H1 (cell line): ENCODE measurements around the gene CIITA. TPM values are rescaled to one million over a fixed set of nuclear protein-coding genes. Genes with fewer than 3 reads are reported as not detected.

Experiments used
- CTCF ChIA-PET: fragments of 300-600 bp; sonication (Branson Sonifier 250); formaldehyde crosslinking; loops from one replicate; lab custom pipeline; 2021; ENCODE audit not compliant: partially characterized antibody; lab: Charles Lee
- POLR2A ChIA-PET: fragments of 300-600 bp; sonication (Branson Sonifier 250); formaldehyde crosslinking; loops from one replicate; lab custom pipeline; 2021; ENCODE audit warnings: inconsistent platforms; ENCODE audit not compliant: partially characterized antibody; lab: Charles Lee
- DNase-seq, 2 experiments: peaks; one replicate each; pipeline versions ENCODE4 v3.0.0 to v3.0.0-alpha.2; 2010 to 2022; ENCODE audit warnings: low spot score in 2 of 2, low read depth in 1 of 2, mixed read lengths in 1 of 2
- FAIRE-seq: peaks from 2 replicates; lab custom pipeline; 2011; peaks lifted over from hg19 to GRCh38; lab: Jason Lieb, UNC
- H2AFZ ChIP-seq: 2 replicates; pipeline ENCODE4 v1.8.1; 2012; ENCODE audit warnings: low read length, inconsistent platforms
- H2AK5ac ChIP-seq: 2 replicates; pipeline ENCODE4 v1.6.1; 2013; ENCODE audit warnings: low read depth, low read length
- H2BK120ac ChIP-seq: replicated peaks from 2 replicates; pipeline ENCODE3; 2013; ENCODE audit warnings: low read depth, low read length, inconsistent platforms
- H2BK12ac ChIP-seq: 2 replicates; pipeline ENCODE4 v1.6.1; 2013; ENCODE audit warnings: low read depth, low read length
- H2BK15ac ChIP-seq: 2 replicates; pipeline ENCODE4 v1.6.1; 2013; ENCODE audit warnings: low read length
- H2BK20ac ChIP-seq: 2 replicates; pipeline ENCODE4 v1.6.1; 2013; ENCODE audit warnings: low read length
- H2BK5ac ChIP-seq: 2 replicates; pipeline ENCODE4 v1.6.1; 2013; ENCODE audit warnings: low read depth, low read length
- H3K14ac ChIP-seq: 2 replicates; pipeline ENCODE4 v1.6.1; 2013; ENCODE audit warnings: inconsistent platforms; ENCODE audit not compliant: insufficient read length
- H3K18ac ChIP-seq: 2 replicates; pipeline ENCODE4 v1.6.1; 2013; ENCODE audit warnings: low read length; ENCODE audit errors: extremely low read depth
- H3K23ac ChIP-seq: 2 replicates; pipeline ENCODE4 v1.6.1; 2013; ENCODE audit warnings: inconsistent platforms; ENCODE audit not compliant: insufficient read length
- H3K23me2 ChIP-seq: 2 replicates; pipeline ENCODE4 v1.6.1; 2013; ENCODE audit warnings: low read depth, low read length
- H3K27ac ChIP-seq: 2 replicates; pipeline ENCODE4 v1.6.1; 2011; ENCODE audit warnings: low read depth, low read length, inconsistent platforms
- H3K27me3 ChIP-seq, 4 experiments: replicated peaks in 1 of 4; 1 replicate in 1 of 4; 2 replicates in 3 of 4; pipeline versions ENCODE4 v1.6.1 to v1.8.1; 2011 to 2013; ENCODE audit warnings: low read length in 3 of 4, mild to moderate bottlenecking in 3 of 4, inconsistent platforms in 2 of 4, mixed read lengths in 2 of 4, moderate library complexity in 1 of 4; ENCODE audit not compliant: control insufficient read depth in 3 of 4, insufficient read depth in 3 of 4; ENCODE audit errors: extremely low read depth in 1 of 4
- H3K36me3 ChIP-seq, 4 experiments: 2 replicates each; pipeline versions ENCODE4 v1.6.1 to v1.8.1; 2011 to 2013; ENCODE audit warnings: mild to moderate bottlenecking in 4 of 4, low read length in 3 of 4, moderate library complexity in 2 of 4, control low read depth in 1 of 4, inconsistent platforms in 1 of 4; ENCODE audit not compliant: insufficient read depth in 4 of 4, control insufficient read depth in 2 of 4
- H3K4ac ChIP-seq: replicated peaks from 2 replicates; pipeline ENCODE3; 2013; ENCODE audit warnings: low read length, low read depth, mixed read lengths, inconsistent platforms; ENCODE audit not compliant: insufficient read length
- H3K4me1 ChIP-seq, 4 experiments: replicated peaks in 1 of 4; 1 replicate in 1 of 4; 2 replicates in 3 of 4; pipeline versions ENCODE4 v1.6.1 to v1.8.1; 2011 to 2013; ENCODE audit warnings: low read length in 3 of 4, inconsistent platforms in 2 of 4, mixed read lengths in 1 of 4; ENCODE audit not compliant: insufficient read depth in 4 of 4, control insufficient read depth in 3 of 4
- H3K4me2 ChIP-seq, 2 experiments: 2 replicates each; pipeline versions ENCODE4 v1.6.1 to v1.8.1; 2011 to 2013; ENCODE audit warnings: low read depth in 2 of 2, low read length in 2 of 2, control low read depth in 1 of 2, inconsistent platforms in 1 of 2, mild to moderate bottlenecking in 1 of 2; ENCODE audit not compliant: insufficient read depth in 1 of 2
- H3K4me3 ChIP-seq, 4 experiments: fragments of 200-600, 300-600 bp in 1 of 4; sonication (generic), shearing (Covaris generic), sonication (Bioruptor Twin) in 1 of 4; 2 replicates each; pipeline versions ENCODE4 v1.5.1 to v1.8.1; 2011 to 2016; ENCODE audit warnings: low read length in 4 of 4, low read depth in 3 of 4, control low read depth in 2 of 4, inconsistent platforms in 2 of 4, mild to moderate bottlenecking in 2 of 4, mixed read lengths in 1 of 4, moderate library complexity in 1 of 4; ENCODE audit not compliant: insufficient read depth in 2 of 4; ENCODE audit errors: extremely low read depth in 1 of 4
- H3K56ac ChIP-seq: replicated peaks from 2 replicates; pipeline ENCODE3; 2013; ENCODE audit warnings: low read depth, mild to moderate bottlenecking, mixed read lengths, low read length, inconsistent platforms; ENCODE audit not compliant: insufficient read length
- H3K79me1 ChIP-seq: 2 replicates; pipeline ENCODE4 v1.6.1; 2013; ENCODE audit warnings: low read depth, low read length, control low read depth
- H3K79me2 ChIP-seq, 2 experiments: 2 replicates each; pipeline versions ENCODE4 v1.6.1 to v1.8.1; 2012 to 2013; ENCODE audit warnings: low read length in 2 of 2, mild to moderate bottlenecking in 2 of 2, inconsistent platforms in 1 of 2; ENCODE audit not compliant: insufficient read depth in 2 of 2, control insufficient read depth in 1 of 2
- H3K9ac ChIP-seq, 4 experiments: replicated peaks in 1 of 4; 1 replicate in 1 of 4; 2 replicates in 3 of 4; pipeline versions ENCODE4 v1.6.1 to v1.8.1; 2011 to 2013; ENCODE audit warnings: low read depth in 3 of 4, low read length in 3 of 4, control low read depth in 2 of 4, mild to moderate bottlenecking in 2 of 4, moderate library complexity in 2 of 4, inconsistent platforms in 1 of 4; ENCODE audit errors: extremely low read depth in 1 of 4
- H3K9me3 ChIP-seq, 2 experiments: 2 replicates each; pipeline versions ENCODE4 v1.6.1 to v1.8.1; 2012 to 2013; ENCODE audit warnings: mild to moderate bottlenecking in 2 of 2, moderate library complexity in 2 of 2, control low read depth in 1 of 2, inconsistent platforms in 1 of 2, low read depth in 1 of 2, low read length in 1 of 2, mixed read lengths in 1 of 2; ENCODE audit not compliant: insufficient read depth in 2 of 2
- H4K20me1 ChIP-seq, 2 experiments: replicated peaks in 1 of 2; 2 replicates each; pipeline versions ENCODE3 to v1.8.1; 2011 to 2013; ENCODE audit warnings: inconsistent platforms in 2 of 2, low read length in 2 of 2, mild to moderate bottlenecking in 1 of 2; ENCODE audit not compliant: insufficient read depth in 2 of 2, control insufficient read depth in 1 of 2
- H4K5ac ChIP-seq: 2 replicates; pipeline ENCODE4 v1.6.1; 2013; ENCODE audit warnings: low read length, low read depth, mixed read lengths, inconsistent platforms; ENCODE audit not compliant: insufficient read length
- H4K8ac ChIP-seq: 2 replicates; pipeline ENCODE4 v1.8.0; 2013; ENCODE audit warnings: mild to moderate bottlenecking, moderate library complexity, low read length, inconsistent platforms; ENCODE audit not compliant: insufficient read depth; ENCODE audit errors: extremely low read depth
- H4K91ac ChIP-seq: replicated peaks from 2 replicates; pipeline ENCODE3; 2013; ENCODE audit warnings: low read length, mixed read lengths, inconsistent platforms; ENCODE audit not compliant: insufficient read length
- ASH2L ChIP-seq: fragments of 200-600, 300-600 bp; sonication (generic); IDR thresholded peaks from one replicate; pipeline ENCODE4 v1.7.1; 2017; ENCODE audit warnings: low read length
- CBX8 ChIP-seq: fragments of 300-800, 300-1000 bp; sonication (generic); IDR thresholded peaks from 2 replicates; pipeline ENCODE4 v1.7.1; 2016; ENCODE audit warnings: low read depth, low read length, borderline replicate concordance
- CREB1 ChIP-seq: IDR thresholded peaks from 2 replicates; pipeline ENCODE4 v1.6.1; 2012; ENCODE audit warnings: inconsistent platforms
- EP300 ChIP-seq, 2 experiments: IDR thresholded peaks; 1 replicate in 1 of 2; 2 replicates in 1 of 2; pipeline ENCODE4 v1.6.1; 2011 to 2012; ENCODE audit warnings: low read depth in 2 of 2, low read length in 2 of 2, mild to moderate bottlenecking in 2 of 2, borderline replicate concordance in 1 of 2, inconsistent platforms in 1 of 2, moderate library complexity in 1 of 2
- HDAC6 ChIP-seq: IDR thresholded peaks from one replicate; pipeline ENCODE4 v1.7.1; 2012; ENCODE audit warnings: low read depth, mild to moderate bottlenecking, inconsistent platforms, low read length, moderate library complexity
- SAP30 ChIP-seq: fragments of 300-600 bp; sonication (generic); IDR thresholded peaks from 2 replicates; pipeline ENCODE4 v1.7.1; 2012; ENCODE audit warnings: low read length, moderate library complexity, mild to moderate bottlenecking, inconsistent platforms; ENCODE audit not compliant: insufficient read depth, insufficient replicate concordance
- SIN3A ChIP-seq, 2 experiments: IDR thresholded peaks in 1 of 2; conservative IDR thresholded peaks in 1 of 2; 2 replicates each; pipeline ENCODE4 v1.6.1; 2011 to 2012; ENCODE audit warnings: low read length in 2 of 2, improper control_type of control experiment in 1 of 2, low read depth in 1 of 2, mild to moderate bottlenecking in 1 of 2
- SP1 ChIP-seq: IDR thresholded peaks from 2 replicates; pipeline ENCODE4 v1.6.1; 2011; ENCODE audit warnings: low read depth, low read length
- SRF ChIP-seq: IDR thresholded peaks from 2 replicates; pipeline ENCODE4 v1.6.1; 2011; ENCODE audit warnings: mild to moderate bottlenecking, low read depth, low read length, moderate library complexity
- TAF1 ChIP-seq: IDR thresholded peaks from 2 replicates; pipeline ENCODE4 v1.6.1; 2011; ENCODE audit warnings: mild to moderate bottlenecking, low read depth, low read length
- WGBS, 2 experiments: shearing (Covaris generic) in 1 of 2; methylation state at CpG; one replicate each; pipeline versions ENCODE4 v1.1.6 to v1.1.7; 2013 to 2015; ENCODE audit warnings: low lambda C conversion rate in 2 of 2, mixed read lengths in 2 of 2, inconsistent platforms in 1 of 2, low coverage in 1 of 2, missing lambda C conversion rate in 1 of 2; ENCODE audit not compliant: insufficient replicate concordance in 2 of 2, insufficient coverage in 1 of 2, insufficient read length in 1 of 2; ENCODE audit errors: extremely low coverage in 1 of 2, missing lambda C conversion rate in 1 of 2; 5-methylcytosine and 5-hydroxymethylcytosine counted together
- polyA plus RNA-seq, 7 experiments: library from polyadenylated mRNA; depleted of rRNA in 3 of 7; stranded (reverse) in 5 of 7; unstranded in 2 of 7; fragments of >200 nt in 5 of 7; fragments of 200-250 nt in 2 of 7; gene quantifications; 1 replicate in 5 of 7; 2 replicates in 1 of 7; 4 replicates in 1 of 7; pipeline versions ENCODE4 v1.2.1 to v1.2.3, GENCODE V29; 2011 to 2013; ENCODE audit warnings: missing spikeins in 2 of 7, mixed read lengths in 2 of 7
- total RNA-seq: library from RNA; stranded (reverse); fragmentation: NEBNext Ultra II Directional; extraction: Animal tissue kit (Norgen Biotek cat#: 25700); gene quantifications from 2 replicates; pipeline ENCODE4 v1.2.1, GENCODE V29; 2021

The CIITA gene
- total and polyA plus RNA-seq, 2 of the 8 experiments (the other 6 are each of a cell fraction or from before 2014, with no cell fraction given): 0.07 to 0.17 TPM

DNA sequence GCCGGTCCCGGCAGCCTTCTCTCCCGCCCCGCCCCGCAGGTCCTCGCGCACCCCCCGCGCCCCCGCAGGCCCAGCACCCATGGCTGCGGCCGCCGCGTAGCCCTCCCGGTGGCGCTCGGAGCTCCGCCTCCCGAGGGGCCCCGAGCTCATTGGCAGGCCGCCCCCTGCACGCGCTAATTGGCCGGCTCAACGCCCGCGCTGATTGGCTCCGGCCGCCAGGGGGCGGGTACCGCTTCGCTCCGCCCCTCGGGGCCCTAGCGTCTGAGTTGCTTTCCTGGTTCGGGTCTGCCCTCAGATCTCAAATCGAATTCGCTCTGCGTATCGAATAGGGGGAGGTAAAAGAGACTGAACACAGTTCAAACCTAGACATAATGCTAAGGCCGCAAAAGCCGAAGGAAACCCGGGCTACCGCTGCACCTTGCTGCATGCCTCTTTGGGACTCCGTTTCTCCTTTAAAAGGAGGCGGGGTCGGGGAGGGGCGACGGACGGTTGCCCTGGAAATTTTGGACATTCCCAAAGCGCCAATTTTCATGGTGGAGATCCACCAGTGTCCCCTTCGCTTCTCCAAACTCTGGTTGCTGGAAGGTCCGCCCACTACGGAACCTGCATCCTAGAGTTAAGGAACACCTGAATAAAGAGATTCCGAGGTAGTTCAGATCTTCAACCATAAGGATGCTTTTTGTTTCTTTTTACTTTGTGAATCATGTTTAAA is 65.5 kb downstream of the CIITA start, which contains the start of gene DEXI:
Gene DEXI (minus strand): TSS at position 117 of the 712 bp plus-strand sequence. CDS start 463 bp downstream, outside the sequence.
- no peak within 1 kb of the TSS for H2AK5ac ChIP-seq
- H3K36me3 ChIP-seq: peaks cover 0 to 4% (median 0%) of the 10 kb centered on the region in 4 experiments; a peak in 1 of 8 replicates
- peak within 1 kb of the TSS; percentile 56 to 68 (median 66) for H3K4me3 ChIP-seq
- peaks cover 15 to 23% (median 21%) of the 10 kb centered on the region in 4 experiments for H3K4me1 ChIP-seq
- WGBS, 2 experiments: 5% methylated on average over 39 of the region's 55 CpGs; no CpG with 5 or more reads in 1 of the 2 experiments
- no peak within 1 kb of the TSS for H2BK20ac ChIP-seq
- no peak within 1 kb of the TSS; the same call in 1 of the 2 replicates for H3K27ac ChIP-seq
- peak within 1 kb of the TSS; percentile 86 to 96 for H3K4me2 ChIP-seq
- no peak within 1 kb of the TSS for H3K56ac ChIP-seq
- H4K20me1 ChIP-seq: peaks cover 16 to 33% of the 10 kb centered on the region in 2 experiments
- H3K79me2 ChIP-seq: peaks cover 0 to 50% of the 10 kb centered on the region in 2 experiments; a peak in 2 of 4 replicates
- peak within 1 kb of the TSS; percentile 100 for H2AFZ ChIP-seq
- TF ChIP-seq EP300 (IDR thresholded peaks at IDR 0.05; ENCODE audit: borderline replicate concordance in 1 of 2, low read depth in 2 of 2, low read length in 2 of 2) (no peak), CREB1 (no peak), SRF (no peak), SP1 (peak; percentile 57; the same call in 1 of the 2 replicates), TAF1 (0 out of 2 replicates have a peak, but pooled peaks have one; percentile 28), SIN3A (conservative IDR thresholded peaks at IDR 0.05 in 1 of 2, IDR thresholded peaks at IDR 0.05 in 1 of 2; ENCODE audit: low read depth in 1 of 2, low read length in 2 of 2) (0 out of 4 replicates have a peak, but pooled peaks of 1 of the 2 experiments have one; percentile 18), SAP30 (no peak), ASH2L (no peak), CBX8 (no peak), HDAC6 (no peak)
- no peak within 1 kb of the TSS for H2BK120ac ChIP-seq
- no peak for FAIRE-seq
- peak within 1 kb of the TSS; percentile 39; the same call in 1 of the 2 replicates for H2BK12ac ChIP-seq
- CTCF ChIA-PET: interaction anchor here (0.6 to 1.6 kb wide), 2 partner anchors 9 to 161 kb away, joined by 3 read pairs; no protein-coding TSS in a partner anchor
- H2BK15ac ChIP-seq: 0 out of 2 replicates have a peak within 1 kb of the TSS, but pooled peaks have one; percentile 61
- H3K18ac ChIP-seq: peak within 1 kb of the TSS; percentile 96
- H4K91ac ChIP-seq: no peak within 1 kb of the TSS
- peaks cover 16% of the 10 kb centered on the region for H3K79me1 ChIP-seq
- H3K14ac ChIP-seq: no peak within 1 kb of the TSS
- DNase-seq: peak; percentile 56 to 96
- peak within 1 kb of the TSS; percentile 54 for H4K8ac ChIP-seq
- H4K5ac ChIP-seq: peak within 1 kb of the TSS; percentile 84
- POLR2A ChIA-PET: interaction anchor here (0.9 kb wide), 1 partner anchor 250 kb away, joined by 3 read pairs; no protein-coding TSS in a partner anchor
- H3K27me3 ChIP-seq: no peaks in the 10 kb centered on the region; a peak in 2 of 7 replicates
- peaks cover 8% of the 10 kb centered on the region for H3K23me2 ChIP-seq
- H2BK5ac ChIP-seq: peak within 1 kb of the TSS; percentile 66; the same call in 1 of the 2 replicates
- no peaks in the 10 kb centered on the region for H3K9me3 ChIP-seq
- no peak within 1 kb of the TSS for H3K4ac ChIP-seq
- no peak within 1 kb of the TSS for H3K23ac ChIP-seq
- peak within 1 kb of the TSS in 2 of 4 experiments; percentile 29 to 75; a peak in 3 of 7 replicates for H3K9ac ChIP-seq
